Sciatic nerve (tissue), 2 donors: ENCODE measurements around the gene CASR. TPM values are rescaled to one million over a fixed set of nuclear protein-coding genes. Genes with fewer than 3 reads are reported as not detected.
"Not testable (repeated sequence)": the region's sequence is repeated elsewhere in the genome, so short reads cannot be mapped to it uniquely, and the experiment has no call there.

ENCODE experiments used
- ATAC-seq: fragments of 200-7000 bp; cut with Tn5 transposase; one replicate; pipeline ENCODE4 v1.9.1; 2020; ENCODE audit warnings: mild to moderate bottlenecking, moderate library complexity
- DNase-seq: peaks from one replicate; pipeline ENCODE4 v3.0.0-alpha.2; 2020; ENCODE audit warnings: low spot score
- intact Hi-C: fragments of 100-400 bp; cut with DNase I; formaldehyde crosslinking; loops from one replicate; pipeline ENCODE4 v1.14.2; 2022
- total RNA-seq: library from RNA; stranded (reverse); fragmentation: NEBNext Ultra II Directional; extraction: Animal tissue kit (Norgen Biotek cat#: 25700); gene quantifications from one replicate; pipeline ENCODE4 v1.2.1, GENCODE V29; 2021
- donor health status: DM: no; HTN: no; CAD: no.
- donor health status: DM: no; HTN: no; CAD: no.

Gene CASR, protein sequence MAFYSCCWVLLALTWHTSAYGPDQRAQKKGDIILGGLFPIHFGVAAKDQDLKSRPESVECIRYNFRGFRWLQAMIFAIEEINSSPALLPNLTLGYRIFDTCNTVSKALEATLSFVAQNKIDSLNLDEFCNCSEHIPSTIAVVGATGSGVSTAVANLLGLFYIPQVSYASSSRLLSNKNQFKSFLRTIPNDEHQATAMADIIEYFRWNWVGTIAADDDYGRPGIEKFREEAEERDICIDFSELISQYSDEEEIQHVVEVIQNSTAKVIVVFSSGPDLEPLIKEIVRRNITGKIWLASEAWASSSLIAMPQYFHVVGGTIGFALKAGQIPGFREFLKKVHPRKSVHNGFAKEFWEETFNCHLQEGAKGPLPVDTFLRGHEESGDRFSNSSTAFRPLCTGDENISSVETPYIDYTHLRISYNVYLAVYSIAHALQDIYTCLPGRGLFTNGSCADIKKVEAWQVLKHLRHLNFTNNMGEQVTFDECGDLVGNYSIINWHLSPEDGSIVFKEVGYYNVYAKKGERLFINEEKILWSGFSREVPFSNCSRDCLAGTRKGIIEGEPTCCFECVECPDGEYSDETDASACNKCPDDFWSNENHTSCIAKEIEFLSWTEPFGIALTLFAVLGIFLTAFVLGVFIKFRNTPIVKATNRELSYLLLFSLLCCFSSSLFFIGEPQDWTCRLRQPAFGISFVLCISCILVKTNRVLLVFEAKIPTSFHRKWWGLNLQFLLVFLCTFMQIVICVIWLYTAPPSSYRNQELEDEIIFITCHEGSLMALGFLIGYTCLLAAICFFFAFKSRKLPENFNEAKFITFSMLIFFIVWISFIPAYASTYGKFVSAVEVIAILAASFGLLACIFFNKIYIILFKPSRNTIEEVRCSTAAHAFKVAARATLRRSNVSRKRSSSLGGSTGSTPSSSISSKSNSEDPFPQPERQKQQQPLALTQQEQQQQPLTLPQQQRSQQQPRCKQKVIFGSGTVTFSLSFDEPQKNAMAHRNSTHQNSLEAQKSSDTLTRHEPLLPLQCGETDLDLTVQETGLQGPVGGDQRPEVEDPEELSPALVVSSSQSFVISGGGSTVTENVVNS
- not detected for total RNA-seq

DNA sequence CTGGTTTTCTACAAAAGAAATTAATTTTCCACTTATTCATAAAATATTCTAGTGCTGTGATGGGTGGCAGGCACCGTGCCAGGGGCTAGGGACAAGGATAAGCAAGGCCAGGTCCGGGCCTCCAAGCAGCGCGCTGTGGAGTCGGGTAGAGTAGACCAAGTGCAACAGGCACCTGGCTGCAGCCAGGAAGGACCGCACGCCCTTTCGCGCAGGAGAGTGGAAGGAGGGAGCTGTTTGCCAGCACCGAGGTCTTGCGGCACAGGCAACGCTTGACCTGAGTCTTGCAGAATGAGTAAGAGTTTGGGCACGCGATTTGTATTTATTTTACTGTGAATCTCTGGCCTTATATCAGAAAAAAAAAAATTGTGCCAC, at the start of gene CASR:
TSS of gene CASR (plus strand) at position 148 of the 372 bp plus-strand sequence. CDS start 70,522 bp downstream, outside the sequence.
- intact Hi-C loops, result no loop called here
- ATAC-seq (no peak), DNase-seq (no peak)

GRCh38 chr3:122146466-122146865, 37.0 kb upstream of the CASR start:
- no peak for ATAC-seq
- intact Hi-C loops, result no loop called here
- DNase-seq, result no peak

GRCh38 chr3:122148941-122149627, 34.4 kb upstream of the CASR start:
- intact Hi-C loops, result no loop called here
- DNase-seq (no peak), ATAC-seq (no peak)

DNA sequence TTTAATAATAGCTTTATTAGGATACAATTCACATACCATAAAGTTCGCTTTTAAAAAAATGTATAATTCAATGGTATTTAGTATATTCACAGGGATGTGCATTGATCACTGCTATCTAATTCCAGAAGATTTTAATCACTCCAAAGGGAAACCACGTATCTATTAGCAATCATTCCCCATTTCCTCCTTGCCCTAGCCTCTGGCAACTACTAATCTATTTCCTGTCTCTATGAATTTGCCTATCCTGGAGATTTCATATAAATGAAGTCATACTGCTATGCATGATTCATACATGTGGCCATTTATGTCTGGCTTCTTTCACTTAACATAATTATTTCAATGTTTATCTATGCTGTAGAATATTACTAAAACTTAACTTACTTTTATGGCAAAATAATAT, 32.0 kb upstream of the CASR start:
- intact Hi-C loops, result no loop called here
- DNase-seq (no peak), ATAC-seq (no peak)

- intact Hi-C loops, DNase-seq, ATAC-seq: not testable (repeated sequence)
Observed at GRCh38 chr3:122164983-122165382, 18.5 kb upstream of the CASR start.

DNA sequence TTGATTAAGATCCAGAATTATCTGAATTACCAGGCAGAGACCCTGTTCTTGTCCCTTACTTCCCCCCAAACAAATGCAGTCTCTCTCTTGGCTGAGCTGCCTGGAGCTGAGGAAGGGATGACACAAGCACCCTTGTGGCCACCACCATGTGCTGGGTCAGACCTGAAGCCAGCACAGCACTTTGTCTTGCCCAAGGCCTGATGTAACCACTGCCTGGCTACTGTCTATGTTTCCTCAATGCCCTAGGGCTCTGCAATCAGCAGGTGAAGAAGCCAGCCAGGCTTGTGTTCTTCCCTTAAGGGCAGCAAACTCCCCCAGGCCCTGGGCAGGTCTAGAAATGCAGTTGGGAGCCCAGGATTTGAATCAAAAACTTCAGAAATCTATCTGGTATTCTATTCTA, 15.8 kb upstream of the CASR start:
- intact Hi-C loops, result no loop called here
- ATAC-seq, result no peak
- no peak for DNase-seq

- DNase-seq, result no peak
- ATAC-seq, result no peak
- intact Hi-C loops, result no loop called here
Observed at GRCh38 chr3:122168044-122168443, 15.4 kb upstream of the CASR start.

GRCh38 chr3:122169911-122170310, 13.6 kb upstream of the CASR start:
- DNase-seq (no peak), ATAC-seq (no peak)
- intact Hi-C loops, result no loop called here

- intact Hi-C loops, DNase-seq, ATAC-seq: not testable (repeated sequence)
Observed at GRCh38 chr3:122171361-122171760, 12.1 kb upstream of the CASR start.

- ATAC-seq, result no peak
- no peak for DNase-seq
- intact Hi-C loops, result no loop called here
Observed at GRCh38 chr3:122178711-122179110, 4.8 kb upstream of the CASR start.

- DNase-seq, result no peak
- ATAC-seq, result no peak
Observed at GRCh38 chr3:122183893-122184590, 574 bp downstream of the CASR start.

GRCh38 chr3:122184591-122184929, 1.1 kb downstream of the CASR start:
- DNase-seq, result no peak
- ATAC-seq, result no peak
- intact Hi-C loops, result no loop called here

More at GRCh38 chr3:122183893-122184590, 574 bp downstream of the CASR start:
- intact Hi-C loops, result no loop called here

DNA sequence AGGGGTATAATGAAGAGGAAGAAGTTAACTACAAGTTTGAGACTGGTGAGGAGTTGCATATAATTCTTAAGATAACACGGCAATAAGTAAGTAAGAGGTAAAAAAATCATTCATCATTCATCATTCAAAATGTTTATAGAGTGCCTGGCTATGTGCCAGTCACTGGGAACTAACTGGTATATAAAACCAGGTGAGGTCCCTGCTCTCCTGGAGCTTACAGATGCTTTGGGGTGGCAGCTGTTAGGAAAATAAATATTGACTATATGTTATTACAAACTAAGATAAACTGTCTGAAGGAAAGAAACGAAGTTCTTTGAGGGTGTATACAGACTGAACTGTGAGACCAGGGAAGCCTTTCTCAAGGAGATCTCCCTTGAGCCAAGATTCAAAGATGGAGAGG, 2.9 kb downstream of the CASR start:
- no peak for DNase-seq
- intact Hi-C loops, result no loop called here
- no peak for ATAC-seq

DNA sequence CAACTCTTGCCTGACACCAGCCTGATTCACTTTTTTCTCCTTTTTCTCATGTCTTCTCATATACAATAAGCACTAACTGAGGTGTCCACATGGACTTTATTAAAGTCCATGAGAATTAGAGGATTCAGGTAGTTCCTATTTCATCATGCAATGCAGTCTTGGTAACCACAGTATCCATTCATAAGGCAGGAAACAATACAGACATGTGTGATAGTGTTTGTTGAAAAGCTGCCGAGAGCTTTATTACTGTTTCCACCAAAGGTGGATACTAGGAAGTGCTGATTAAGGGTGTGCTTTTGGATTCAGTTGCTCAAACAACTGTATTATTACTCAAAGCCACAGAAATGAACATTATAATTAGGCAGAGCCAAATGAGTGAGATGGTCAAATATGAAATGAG, 5.3 kb downstream of the CASR start:
- no peak for ATAC-seq
- intact Hi-C loops, result no loop called here
- DNase-seq, result no peak

- no peak for DNase-seq
- intact Hi-C loops, result no loop called here
- no peak for ATAC-seq
Observed at GRCh38 chr3:122189357-122189756, 5.9 kb downstream of the CASR start.

DNA sequence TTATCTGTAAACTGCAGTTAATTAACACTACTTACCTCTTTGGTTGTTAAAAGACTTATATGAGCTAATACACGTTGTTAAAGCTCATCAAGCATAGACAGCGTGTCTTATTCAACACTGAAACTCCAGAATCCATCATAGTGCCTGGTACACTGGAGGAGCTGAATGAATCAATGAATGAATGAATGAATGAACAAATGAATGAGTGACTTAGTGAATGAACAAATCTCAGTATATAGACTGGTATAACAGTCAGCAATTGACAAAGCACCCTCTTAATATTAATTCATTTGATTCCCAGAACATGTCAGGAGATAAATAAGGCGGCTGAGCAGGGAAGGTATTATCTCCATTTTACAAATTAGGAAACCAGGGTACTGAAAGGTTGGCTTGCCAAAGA, 7.1 kb downstream of the CASR start:
- no peak for ATAC-seq

GRCh38 chr3:122198966-122199365, 15.5 kb downstream of the CASR start:
- ATAC-seq, result no peak
- intact Hi-C loops, result loop anchor here (10.0 kb wide), 1 partner anchor 1216 kb away; no protein-coding TSS in a partner anchor
- no peak for DNase-seq

More for the DNA sequence above, 7.1 kb downstream of the CASR start:
- intact Hi-C loops, result loop anchor here (10.0 kb wide), 1 partner anchor 1224 kb away; no protein-coding TSS in a partner anchor
- DNase-seq, result no peak

DNA sequence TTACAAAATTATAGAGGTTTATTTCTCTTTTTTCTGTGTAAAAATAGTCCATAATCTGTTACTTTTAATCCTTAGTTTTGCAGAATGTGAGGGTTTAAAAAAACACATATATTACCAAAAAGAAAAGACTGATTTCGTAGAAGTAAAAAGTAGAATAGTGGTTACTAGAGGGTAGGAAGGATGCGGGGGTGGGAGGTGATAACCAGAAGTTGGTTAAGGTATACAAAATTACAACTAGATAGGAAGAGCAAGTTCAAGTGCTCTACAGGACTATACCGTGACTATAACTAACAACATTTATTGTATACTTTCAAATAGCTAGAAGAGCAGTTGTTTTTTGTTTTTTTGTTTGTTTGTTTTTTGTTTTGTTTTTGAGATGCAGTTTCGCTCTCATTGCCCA, 16.1 kb downstream of the CASR start:
- DNase-seq (no peak), ATAC-seq (no peak)
- intact Hi-C loops, result loop anchor here (10.0 kb wide), 1 partner anchor 1215 kb away; no protein-coding TSS in a partner anchor
